Measurements from ENCODE around the gene PRDM16.

DNA sequence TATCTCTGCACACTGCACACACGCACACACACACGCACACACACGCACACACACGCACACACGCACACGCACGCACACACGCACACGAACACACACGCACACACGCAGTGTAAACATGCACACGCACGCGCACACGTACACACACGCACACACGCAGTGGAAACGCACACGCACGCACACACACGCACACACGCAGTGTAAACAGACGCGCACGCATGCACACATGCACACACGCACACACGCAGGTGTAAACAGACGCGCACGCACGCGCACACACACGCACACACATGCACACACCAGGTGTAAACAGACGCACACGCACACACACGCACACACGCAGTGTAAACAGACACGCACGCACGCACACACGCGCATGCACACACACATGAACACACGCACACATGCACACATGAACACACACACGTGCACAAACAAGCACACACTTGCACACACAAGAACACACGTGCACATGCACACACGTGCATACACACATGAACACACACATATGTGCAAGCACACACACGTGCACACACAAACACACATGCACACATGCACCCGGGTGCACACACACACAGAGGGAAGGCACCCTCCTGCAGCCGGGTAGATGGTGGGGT is 45.2 kb downstream of the PRDM16 start:
- TF ChIP-seq, protein P1, sequence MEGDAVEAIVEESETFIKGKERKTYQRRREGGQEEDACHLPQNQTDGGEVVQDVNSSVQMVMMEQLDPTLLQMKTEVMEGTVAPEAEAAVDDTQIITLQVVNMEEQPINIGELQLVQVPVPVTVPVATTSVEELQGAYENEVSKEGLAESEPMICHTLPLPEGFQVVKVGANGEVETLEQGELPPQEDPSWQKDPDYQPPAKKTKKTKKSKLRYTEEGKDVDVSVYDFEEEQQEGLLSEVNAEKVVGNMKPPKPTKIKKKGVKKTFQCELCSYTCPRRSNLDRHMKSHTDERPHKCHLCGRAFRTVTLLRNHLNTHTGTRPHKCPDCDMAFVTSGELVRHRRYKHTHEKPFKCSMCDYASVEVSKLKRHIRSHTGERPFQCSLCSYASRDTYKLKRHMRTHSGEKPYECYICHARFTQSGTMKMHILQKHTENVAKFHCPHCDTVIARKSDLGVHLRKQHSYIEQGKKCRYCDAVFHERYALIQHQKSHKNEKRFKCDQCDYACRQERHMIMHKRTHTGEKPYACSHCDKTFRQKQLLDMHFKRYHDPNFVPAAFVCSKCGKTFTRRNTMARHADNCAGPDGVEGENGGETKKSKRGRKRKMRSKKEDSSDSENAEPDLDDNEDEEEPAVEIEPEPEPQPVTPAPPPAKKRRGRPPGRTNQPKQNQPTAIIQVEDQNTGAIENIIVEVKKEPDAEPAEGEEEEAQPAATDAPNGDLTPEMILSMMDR (optimal IDR thresholded peaks at IDR 0.05 in 1 of 3, IDR thresholded peaks at IDR 0.05 in 1 of 3, conservative IDR thresholded peaks at IDR 0.05 in 1 of 3; ENCODE audit: extremely low read depth in 1 of 3, insufficient read depth in 2 of 3, low read length in 3 of 3), result no peak
- no peak for TF ChIP-seq EZH2 (IDR thresholded peaks at IDR 0.05; ENCODE audit: low read length)
